HL-60 (cell line): Measurements from ENCODE around the gene FRMD3.

ENCODE experiments used
- DNase-seq, 2 experiments: peaks; one replicate each; pipeline ENCODE4 v3.0.0-alpha.2; 2010 to 2020; ENCODE audit warnings: low read depth in 1 of 2, low spot score in 1 of 2
- H3K27ac ChIP-seq: fragments of 250-450 bp; sonication (Bioruptor Pico); replicated peaks from 2 replicates; pipeline ENCODE4 v1.5.1; 2020; ENCODE audit warnings: mild to moderate bottlenecking, moderate library complexity
- H3K27me3 ChIP-seq: fragments of 250-450 bp; sonication (Bioruptor Pico); 2 replicates; pipeline ENCODE4 v1.5.1; 2021; ENCODE audit warnings: mild to moderate bottlenecking, moderate library complexity; ENCODE audit not compliant: insufficient read depth, poor library complexity, severe bottlenecking
- H3K4me3 ChIP-seq: replicated peaks from 2 replicates; pipeline ENCODE4 v1.5.1; 2011; ENCODE audit warnings: mild to moderate bottlenecking, control low read depth, low read length; ENCODE audit not compliant: insufficient read depth
- CTCF ChIP-seq: IDR thresholded peaks from one replicate; pipeline ENCODE4 v1.5.1; 2011; ENCODE audit warnings: low read length, control low read depth, inconsistent platforms; ENCODE audit not compliant: insufficient read depth
- GABPA ChIP-seq: IDR thresholded peaks from 2 replicates; pipeline ENCODE4 v1.6.1; 2012; ENCODE audit warnings: low read depth
- POLR2AphosphoS5 ChIP-seq: IDR thresholded peaks from 2 replicates; pipeline ENCODE4 v1.6.1; 2012; ENCODE audit warnings: low read depth
- REST ChIP-seq: IDR thresholded peaks from 2 replicates; pipeline ENCODE4 v1.6.1; 2012; ENCODE audit warnings: low read depth; ENCODE audit not compliant: insufficient replicate concordance
- SPI1 ChIP-seq: IDR thresholded peaks from 2 replicates; pipeline ENCODE4 v1.6.1; 2012; ENCODE audit warnings: low read depth, mild to moderate bottlenecking, borderline replicate concordance

The FRMD3 gene

GRCh38 chr9:83475741-83476140 is 62.5 kb downstream of the FRMD3 start:
- H3K4me3 ChIP-seq, result no peak overlapping the region
- TF ChIP-seq POLR2AphosphoS5 (no peak), CTCF (no peak), SPI1 (no peak), REST (no peak), GABPA (no peak)
- no peak for DNase-seq
- no peak overlapping the region for H3K27ac ChIP-seq
- no peaks in the 10 kb centered on the region for H3K27me3 ChIP-seq

DNA sequence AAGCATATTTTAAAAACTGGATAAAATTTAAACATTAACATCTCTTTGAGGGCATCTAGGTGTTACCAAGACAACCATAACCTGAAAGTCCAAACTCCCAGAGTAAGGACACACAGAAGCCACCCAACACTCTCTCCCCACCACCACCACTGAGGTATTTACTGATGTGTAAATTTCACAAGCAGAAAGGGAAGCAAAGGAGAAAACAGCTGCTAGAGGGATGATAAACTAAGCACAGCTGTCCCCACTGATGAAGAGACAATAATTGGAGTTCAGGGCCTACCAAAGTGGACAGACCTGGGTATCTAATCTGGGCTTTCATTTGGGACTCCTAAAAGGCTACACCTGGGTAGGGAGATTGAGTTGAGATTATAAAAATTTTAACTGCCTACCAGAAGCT is 63.6 kb downstream of the FRMD3 start:
- H3K27ac ChIP-seq, result peak overlapping the region; percentile 88
- H3K27me3 ChIP-seq, result no peaks in the 10 kb centered on the region
- no peak overlapping the region for H3K4me3 ChIP-seq
- DNase-seq, result no peak
- TF ChIP-seq CTCF (no peak), SPI1 (no peak), GABPA (no peak), REST (no peak), POLR2AphosphoS5 (no peak)

- peak overlapping the region; percentile 88 for H3K27ac ChIP-seq
- TF ChIP-seq CTCF (no peak), REST (no peak), SPI1 (no peak), GABPA (no peak), POLR2AphosphoS5 (no peak)
- H3K4me3 ChIP-seq, result no peak overlapping the region
- H3K27me3 ChIP-seq, result no peaks in the 10 kb centered on the region
- no peak for DNase-seq
These were observed 64.7 kb downstream of the FRMD3 start for GRCh38 chr9:83473488-83473971.
